IPS DF 4.7 (cell line): ENCODE measurements around the gene OLFM3.
A peak's percentile ranks its signal among the peaks of the same experiment; 100 is the strongest.

ENCODE experiments used
- DNase-seq: peaks from one replicate; pipeline ENCODE4 v3.0.0-alpha.2; 2013; ENCODE audit warnings: low spot score; ENCODE audit errors: extremely low read depth

OLFM3 gene

GRCh38 chr1:101996825-101997465 is at the start of gene OLFM3:
OLFM3 (minus strand) TSS chr1:101996926.
- peak; percentile 9 for DNase-seq

- DNase-seq: no peak
Observed at GRCh38 chr1:102045752-102046151, 49.0 kb upstream of the OLFM3 start.

GRCh38 chr1:102032534-102032933 is 35.8 kb upstream of the OLFM3 start:
- DNase-seq: no peak

- no peak for DNase-seq
Observed at GRCh38 chr1:102019530-102019929, 22.8 kb upstream of the OLFM3 start.

DNA sequence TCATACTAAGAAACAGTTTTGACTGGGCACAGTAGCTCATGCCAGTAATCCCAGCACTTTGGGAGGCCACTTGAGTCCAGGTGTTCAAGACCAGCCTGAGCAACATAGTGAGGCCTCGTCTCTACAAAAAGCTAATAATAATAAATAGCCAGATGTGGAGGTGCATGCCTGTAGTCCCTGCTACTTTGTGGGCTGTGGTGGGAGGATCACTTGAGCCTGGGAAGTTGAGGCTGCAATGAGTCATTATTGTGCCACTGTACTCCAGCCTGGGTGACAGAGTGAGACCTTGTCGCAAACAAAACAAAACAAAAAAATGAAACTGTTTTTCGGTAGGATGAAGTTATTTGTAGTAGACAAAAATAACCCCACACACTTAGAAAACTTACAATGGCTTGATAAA is 19.0 kb upstream of the OLFM3 start:
- DNase-seq: no peak

GRCh38 chr1:102002057-102002456 is 5.3 kb upstream of the OLFM3 start:
- no peak for DNase-seq

DNA sequence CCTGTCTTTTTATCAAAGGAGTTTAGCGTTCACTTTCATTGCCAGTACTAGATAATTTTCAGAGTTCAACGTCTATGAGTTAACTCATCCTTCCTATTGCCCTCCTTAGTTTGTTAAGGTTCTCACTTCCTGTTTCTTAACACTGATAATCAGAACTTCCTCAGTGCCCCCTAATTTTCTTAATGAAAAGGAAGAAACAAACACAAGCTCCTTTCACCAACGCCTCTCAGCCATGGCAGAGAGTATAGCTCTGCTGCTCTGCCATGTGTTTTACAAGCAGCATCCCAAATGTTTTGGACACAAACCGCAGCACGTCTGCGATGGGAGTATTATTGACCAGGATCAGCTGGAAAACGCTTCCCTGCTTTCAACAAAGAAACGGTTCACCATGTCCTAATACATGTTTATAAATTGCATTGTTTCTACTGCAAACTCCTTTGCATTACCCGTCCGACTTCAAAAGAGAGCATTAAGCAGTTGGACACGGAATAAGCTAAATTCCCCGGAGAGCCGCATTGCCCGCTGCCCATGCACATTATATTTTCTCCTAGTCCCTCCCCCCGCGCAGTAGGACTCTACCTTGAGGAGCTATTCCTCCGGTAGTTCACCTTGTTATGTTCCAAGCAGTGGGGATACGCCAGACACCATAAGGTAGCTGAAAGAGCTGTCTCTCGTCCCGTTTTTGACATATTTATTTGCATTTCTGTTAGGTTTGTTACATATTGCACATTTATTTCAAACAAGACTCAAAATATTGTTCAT is 561 bp downstream of the OLFM3 start:
- no peak for DNase-seq

- DNase-seq: no peak
Observed at GRCh38 chr1:101993710-101994109, 3.0 kb downstream of the OLFM3 start.

GRCh38 chr1:101992821-101993575 is 3.7 kb downstream of the OLFM3 start:
- DNase-seq: no peak

- no peak for DNase-seq
Observed at GRCh38 chr1:101980974-101981373, 15.8 kb downstream of the OLFM3 start.

DNA sequence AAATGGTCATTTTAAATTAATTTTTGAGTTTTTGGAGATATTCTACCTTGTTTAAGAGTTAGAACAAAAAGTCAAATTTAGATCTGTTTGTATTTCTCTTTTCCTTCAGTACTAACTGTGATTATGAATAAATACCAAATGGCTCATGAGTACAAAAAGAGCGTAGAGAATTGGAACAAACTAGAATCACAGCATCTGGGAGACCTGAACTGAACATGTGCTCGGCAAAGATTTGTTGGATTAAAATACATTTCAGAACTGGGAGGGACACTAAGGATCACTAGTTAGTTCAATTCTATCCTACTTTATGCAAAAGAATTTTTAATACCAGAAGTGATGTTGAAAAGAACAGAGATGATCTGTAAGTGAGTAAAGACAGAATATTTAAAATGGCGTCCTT is 19.5 kb downstream of the OLFM3 start:
- DNase-seq: no peak

- no peak for DNase-seq
Observed at GRCh38 chr1:101976161-101976560, 20.6 kb downstream of the OLFM3 start.

DNA sequence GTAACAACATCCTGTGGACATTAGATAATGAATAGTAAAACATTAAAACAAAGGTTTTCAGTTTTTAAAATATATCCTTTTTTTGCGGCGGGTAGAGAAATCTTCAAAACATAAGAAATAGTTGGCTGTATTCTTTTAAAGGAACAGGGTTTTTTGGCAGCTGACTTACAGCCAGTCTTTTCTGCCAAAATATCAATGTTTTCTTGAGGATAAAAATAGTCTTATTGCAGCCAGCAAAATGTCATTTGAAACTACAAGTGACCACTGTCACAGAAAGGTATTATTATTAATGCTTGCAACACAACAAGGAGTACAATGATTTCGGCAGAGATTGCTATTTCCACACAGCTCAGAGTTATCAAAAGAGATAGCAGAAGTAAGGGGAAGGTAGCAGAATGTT is 21.4 kb downstream of the OLFM3 start:
- no peak for DNase-seq

- no peak for DNase-seq
Observed at GRCh38 chr1:101974599-101975274, 22.0 kb downstream of the OLFM3 start.

GRCh38 chr1:101971304-101971703 is 25.4 kb downstream of the OLFM3 start:
- no peak for DNase-seq

GRCh38 chr1:101967871-101968270 is 28.9 kb downstream of the OLFM3 start:
- no peak for DNase-seq

DNA sequence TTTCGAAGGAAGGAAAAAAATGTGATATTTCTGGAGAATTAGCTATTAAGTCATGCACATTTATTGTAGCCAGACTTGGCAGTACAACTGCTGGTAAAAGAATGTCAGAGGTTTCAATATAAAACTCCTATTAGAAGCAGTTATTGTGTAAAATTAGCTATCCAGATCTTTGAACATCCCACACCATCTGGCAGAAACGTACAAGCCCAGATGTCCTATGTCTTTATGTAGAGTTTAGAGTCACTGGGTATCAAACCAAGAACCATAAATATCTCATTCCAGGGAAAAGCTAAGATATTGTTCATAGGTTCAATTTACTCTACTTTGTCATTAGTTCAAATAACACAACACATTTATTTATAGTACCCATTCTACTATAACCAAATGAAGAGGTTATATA is 31.4 kb downstream of the OLFM3 start:
- DNase-seq: no peak

- DNase-seq: no peak
Observed at GRCh38 chr1:101964708-101965107, 32.0 kb downstream of the OLFM3 start.

GRCh38 chr1:101960142-101960541 is 36.6 kb downstream of the OLFM3 start:
- DNase-seq: no peak

- no peak for DNase-seq
Observed at GRCh38 chr1:101959456-101959855, 37.3 kb downstream of the OLFM3 start.

- DNase-seq: no peak
Observed at GRCh38 chr1:101957771-101958170, 39.0 kb downstream of the OLFM3 start.

DNA sequence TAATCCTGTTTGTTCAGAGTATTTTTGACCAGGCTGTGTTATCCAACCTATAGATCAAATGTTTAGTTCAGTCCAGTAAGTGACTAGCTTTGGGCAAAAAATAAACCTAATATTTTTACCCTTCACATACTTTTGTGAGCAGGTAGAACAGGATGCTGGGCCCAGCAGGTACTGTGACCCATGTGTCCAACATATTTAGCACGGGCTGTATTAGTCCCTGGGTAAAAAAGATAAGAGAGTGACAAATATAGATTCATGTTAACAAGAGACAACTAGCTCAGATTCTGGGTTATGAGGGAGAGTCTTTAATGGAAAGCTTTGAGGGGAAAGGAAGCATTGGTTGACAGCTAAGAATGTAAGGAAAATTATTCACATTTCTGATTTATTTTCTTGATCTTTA is 43.1 kb downstream of the OLFM3 start:
- DNase-seq: no peak
